HG02798 (cell line): Measurements from ENCODE around the gene ASPM.

Experiments
- ATAC-seq: cut with Tn5 transposase; IDR thresholded peaks from one replicate; pipeline ENCODE4 v1.9.1; 2021; ENCODE audit warnings: mild to moderate bottlenecking; ENCODE audit not compliant: unreplicated experiment, poor library complexity

Gene ASPM

GRCh38 chr1:197146101-197147095 is at the start of gene ASPM:
TSS of gene ASPM (minus strand) at chr1:197146669. CDS start at chr1:197146437, 232 bp downstream.
- ATAC-seq, result peak; percentile 99

GRCh38 chr1:197195100-197195499 is 48.6 kb upstream of the ASPM start:
- no peak for ATAC-seq

- no peak for ATAC-seq
These were observed 37.7 kb upstream of the ASPM start for GRCh38 chr1:197184190-197184589.

GRCh38 chr1:197183195-197183748 is 36.8 kb upstream of the ASPM start:
- no peak for ATAC-seq

GRCh38 chr1:197182716-197183115 is 36.2 kb upstream of the ASPM start:
- no peak for ATAC-seq

- ATAC-seq, result peak; percentile 85
These were observed 35.5 kb upstream of the ASPM start for GRCh38 chr1:197181982-197182381.

- peak; percentile 59 for ATAC-seq
These were observed 33.9 kb upstream of the ASPM start for GRCh38 chr1:197180252-197180878.

GRCh38 chr1:197178998-197179397 is 32.5 kb upstream of the ASPM start:
- peak; percentile 43 for ATAC-seq

- no peak for ATAC-seq
These were observed 28.3 kb upstream of the ASPM start for GRCh38 chr1:197174818-197175217.

GRCh38 chr1:197173571-197174507 is 27.4 kb upstream of the ASPM start:
- ATAC-seq, result no peak

- ATAC-seq, result no peak
These were observed 25.1 kb upstream of the ASPM start for GRCh38 chr1:197171531-197171930.

- ATAC-seq, result no peak
These were observed 24.1 kb upstream of the ASPM start for GRCh38 chr1:197170538-197170937.

- no peak for ATAC-seq
These were observed 13.0 kb upstream of the ASPM start for GRCh38 chr1:197159461-197159860.

GRCh38 chr1:197156692-197157091 is 10.2 kb upstream of the ASPM start:
- no peak for ATAC-seq

GRCh38 chr1:197152662-197153061 is 6.2 kb upstream of the ASPM start:
- no peak for ATAC-seq

GRCh38 chr1:197151185-197151584 is 4.7 kb upstream of the ASPM start:
- no peak for ATAC-seq

GRCh38 chr1:197150336-197151005 is 4.0 kb upstream of the ASPM start:
- ATAC-seq, result no peak

GRCh38 chr1:197149340-197149739 is 2.9 kb upstream of the ASPM start:
- no peak for ATAC-seq

GRCh38 chr1:197145446-197146024 is 934 bp downstream of the ASPM start:
- ATAC-seq, result no peak
